CD14-positive monocyte (primary cell): Measurements from ENCODE around the gene FBH1. TPM values are rescaled to one million over a fixed set of nuclear protein-coding genes. Genes with fewer than 3 reads are reported as not detected.
A peak's percentile ranks its signal among the peaks of the same experiment; 100 is the strongest.
"Not testable (repeated sequence)": the region's sequence is repeated elsewhere in the genome, so short reads cannot be mapped to it uniquely, and the experiment has no call there.

Experiments used
- DNase-seq, 3 donors: peaks; one replicate each; pipeline ENCODE4 v3.0.0-alpha.2; 2011 to 2022
- H2AFZ ChIP-seq: 2 replicates; pipeline ENCODE4 v1.6.0; 2012; ENCODE audit warnings: mild to moderate bottlenecking, low read depth, low read length, inconsistent platforms; ENCODE audit not compliant: insufficient read depth, poor library complexity, severe bottlenecking
- H3K27ac ChIP-seq, 2 donors: 1 replicate in 1 of 2; 2 replicates in 1 of 2; pipeline ENCODE4 v1.5.1; 2012 to 2013; ENCODE audit warnings: low read length in 2 of 2, control low read depth in 1 of 2, inconsistent platforms in 1 of 2, low read depth in 1 of 2, mild to moderate bottlenecking in 1 of 2
- H3K27me3 ChIP-seq, 2 donors: one replicate each; pipeline versions ENCODE4 v1.6.0 to v1.6.1; 2011 to 2013; ENCODE audit warnings: low read length in 2 of 2; ENCODE audit not compliant: control insufficient read depth in 2 of 2, insufficient read depth in 2 of 2
- H3K36me3 ChIP-seq, 2 donors: replicated peaks in 1 of 2; 1 replicate in 1 of 2; 2 replicates in 1 of 2; pipeline versions ENCODE4 v1.5.1 to v1.6.1; 2012 to 2013; ENCODE audit warnings: low read length in 2 of 2, control low read depth in 1 of 2, inconsistent platforms in 1 of 2, mild to moderate bottlenecking in 1 of 2; ENCODE audit not compliant: insufficient read depth in 2 of 2, control insufficient read depth in 1 of 2
- H3K4me1 ChIP-seq, 2 donors: 1 replicate in 1 of 2; 2 replicates in 1 of 2; pipeline versions ENCODE4 v1.5.1 to v1.6.1; 2012 to 2013; ENCODE audit warnings: low read length in 2 of 2, control low read depth in 1 of 2, inconsistent platforms in 1 of 2, mild to moderate bottlenecking in 1 of 2, moderate library complexity in 1 of 2; ENCODE audit not compliant: insufficient read depth in 2 of 2, control insufficient read depth in 1 of 2
- H3K4me2 ChIP-seq: replicated peaks from 2 replicates; pipeline ENCODE3; 2012; ENCODE audit warnings: low read length, moderate library complexity, mild to moderate bottlenecking; ENCODE audit not compliant: poor library complexity, severe bottlenecking; ENCODE audit errors: extremely low read depth
- H3K4me3 ChIP-seq, 3 experiments: fragments of 200-600 bp in 1 of 3; sonication (generic) in 1 of 3; replicated peaks in 1 of 3; 1 replicate in 2 of 3; 2 replicates in 1 of 3; pipeline ENCODE4 v1.5.1; 2011 to 2013; ENCODE audit warnings: low read length in 3 of 3, mild to moderate bottlenecking in 3 of 3, control low read depth in 2 of 3, low read depth in 2 of 3, inconsistent platforms in 1 of 3, moderate library complexity in 1 of 3
- H3K79me2 ChIP-seq: 2 replicates; pipeline ENCODE4 v1.6.0; 2012; ENCODE audit warnings: mild to moderate bottlenecking, control low read depth, inconsistent platforms, low read length, moderate library complexity; ENCODE audit not compliant: insufficient read depth
- H3K9ac ChIP-seq: 2 replicates; pipeline ENCODE4 v1.6.0; 2017; ENCODE audit warnings: low read length, mild to moderate bottlenecking; ENCODE audit not compliant: insufficient read depth, poor library complexity, severe bottlenecking
- H3K9me3 ChIP-seq, 2 donors: replicated peaks in 1 of 2; 1 replicate in 1 of 2; 2 replicates in 1 of 2; pipeline versions ENCODE4 v1.5.1 to v1.6.1; 2012 to 2013; ENCODE audit warnings: low read length in 2 of 2, control low read depth in 1 of 2; ENCODE audit not compliant: control insufficient read depth in 1 of 2, insufficient read depth in 1 of 2
- H4K20me1 ChIP-seq: 2 replicates; pipeline ENCODE4 v1.6.0; 2012; ENCODE audit warnings: mild to moderate bottlenecking, low read length, control low read depth, moderate library complexity; ENCODE audit not compliant: insufficient read depth
- H3K27ac Mint-ChIP-seq, 7 donors: one replicate each; pipeline ENCODE4 v1.8.0; 2020; ENCODE audit warnings: mild to moderate bottlenecking in 7 of 7, mixed read lengths in 7 of 7, moderate library complexity in 6 of 7, inconsistent platforms in 2 of 7
- H3K27me3 Mint-ChIP-seq, 3 donors: one replicate each; pipeline ENCODE4 v1.8.0; 2021 to 2022; ENCODE audit warnings: low read depth in 3 of 3, mild to moderate bottlenecking in 3 of 3, mixed read lengths in 3 of 3, moderate library complexity in 3 of 3, inconsistent platforms in 1 of 3
- H3K36me3 Mint-ChIP-seq, 2 donors: one replicate each; pipeline ENCODE4 v1.8.0; 2020; ENCODE audit warnings: mixed read lengths in 2 of 2, inconsistent platforms in 1 of 2, mild to moderate bottlenecking in 1 of 2
- H3K4me1 Mint-ChIP-seq: one replicate; pipeline ENCODE4 v1.8.0; 2020; ENCODE audit warnings: mild to moderate bottlenecking, mixed read lengths
- H3K4me3 Mint-ChIP-seq, 2 donors: one replicate each; pipeline ENCODE4 v1.8.0; 2020; ENCODE audit warnings: mild to moderate bottlenecking in 2 of 2, mixed read lengths in 2 of 2, moderate library complexity in 1 of 2
- H3K9me3 Mint-ChIP-seq, 7 donors: one replicate each; pipeline ENCODE4 v1.8.0; 2020 to 2022; ENCODE audit warnings: mixed read lengths in 7 of 7, mild to moderate bottlenecking in 6 of 7, moderate library complexity in 6 of 7, inconsistent platforms in 2 of 7
- WGBS: methylation state at CpG from one replicate; pipeline ENCODE4 v1.1.5; 2013; ENCODE audit warnings: missing lambda C conversion rate; ENCODE audit not compliant: insufficient coverage; 5-methylcytosine and 5-hydroxymethylcytosine counted together
- intact Hi-C, 2 donors: fragments of 100-400 bp; cut with micrococcal nuclease; formaldehyde crosslinking; loops; one replicate each; pipeline versions ENCODE4 v1.15.0 to v1.15.1; 2023
- polyA plus RNA-seq, 3 donors: library from polyadenylated mRNA; depleted of rRNA in 1 of 3; unstranded in 2 of 3; stranded (reverse) in 1 of 3; fragments of 300-500 nt in 2 of 3; fragments of >200 nt in 1 of 3; fragmentation: Illumina TruSeq in 2 of 3; gene quantifications; 1 replicate in 2 of 3; 2 replicates in 1 of 3; pipeline ENCODE4 v1.2.3, GENCODE V29; 2012 to 2021
- TF ChIP-seq, protein P1 (sequence below): fragments of 200-600 bp; IDR thresholded peaks from one replicate; pipeline ENCODE4 v1.8.0; 2022; ENCODE audit warnings: antibody characterized with exemption, mild to moderate bottlenecking

FBH1 gene
- polyA plus RNA-seq, 3 donors, result 33.9 to 73.3 (median 48.3) TPM

DNA sequence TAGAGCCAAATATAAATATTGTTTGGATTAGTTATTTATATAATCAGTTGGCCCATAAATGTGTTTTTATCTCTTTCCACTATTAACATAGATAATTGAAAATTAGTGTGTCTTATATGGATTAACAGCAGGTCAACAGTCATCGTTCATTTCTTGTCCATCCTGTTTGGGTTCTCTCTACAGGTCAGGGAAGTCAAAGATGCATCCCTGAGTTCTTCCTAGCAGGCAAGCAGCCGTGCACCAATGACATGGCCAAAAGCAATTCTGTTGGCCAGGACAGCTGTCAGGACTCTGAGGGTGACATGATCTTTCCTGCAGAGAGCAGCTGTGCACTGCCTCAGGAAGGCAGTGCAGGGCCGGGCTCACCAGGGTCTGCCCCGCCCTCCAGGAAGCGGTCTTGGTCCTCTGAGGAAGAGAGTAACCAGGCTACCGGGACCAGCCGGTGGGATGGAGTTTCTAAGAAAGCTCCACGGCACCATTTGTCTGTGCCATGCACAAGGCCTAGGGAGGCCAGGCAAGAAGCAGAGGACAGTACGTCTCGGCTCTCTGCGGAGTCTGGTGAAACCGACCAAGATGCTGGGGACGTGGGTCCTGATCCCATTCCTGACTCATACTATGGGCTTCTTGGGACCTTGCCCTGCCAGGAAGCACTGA is 15.9 kb downstream of the FBH1 start:
- Histone ChIP-seq H3K36me3 (peaks cover 41 to 70% of the 10 kb centered on the region in 2 donors), H3K27me3 (no peaks in the 10 kb centered on the region), H3K9ac (no peak overlapping the region), H3K4me2 (no peak overlapping the region), H3K9me3 (no peaks in the 10 kb centered on the region), H3K4me3 (no peak overlapping the region), H3K79me2 (peaks cover 4% of the 10 kb centered on the region), H4K20me1 (peaks cover 19% of the 10 kb centered on the region), H2AFZ (no peak overlapping the region), H3K27ac (no peak overlapping the region), H3K4me1 (no peaks in the 10 kb centered on the region)
- Mint-ChIP-seq H3K27me3 (peaks cover 0 to 2% (median 0%) of the 10 kb centered on the region in 3 donors), H3K4me3 (no peak overlapping the region), H3K9me3 (peaks cover 0 to 3% (median 0%) of the 10 kb centered on the region in 7 donors), H3K36me3 (peaks cover 64 to 70% of the 10 kb centered on the region in 2 donors), H3K4me1 (no peaks in the 10 kb centered on the region), H3K27ac (peak overlapping the region in 1 of 7 donors; percentile 65)
- WGBS, result 96% methylated on average over 12 of the region's 13 CpGs
- intact Hi-C loops, result no loop called here
- no peak for DNase-seq
- TF ChIP-seq, protein P1, sequence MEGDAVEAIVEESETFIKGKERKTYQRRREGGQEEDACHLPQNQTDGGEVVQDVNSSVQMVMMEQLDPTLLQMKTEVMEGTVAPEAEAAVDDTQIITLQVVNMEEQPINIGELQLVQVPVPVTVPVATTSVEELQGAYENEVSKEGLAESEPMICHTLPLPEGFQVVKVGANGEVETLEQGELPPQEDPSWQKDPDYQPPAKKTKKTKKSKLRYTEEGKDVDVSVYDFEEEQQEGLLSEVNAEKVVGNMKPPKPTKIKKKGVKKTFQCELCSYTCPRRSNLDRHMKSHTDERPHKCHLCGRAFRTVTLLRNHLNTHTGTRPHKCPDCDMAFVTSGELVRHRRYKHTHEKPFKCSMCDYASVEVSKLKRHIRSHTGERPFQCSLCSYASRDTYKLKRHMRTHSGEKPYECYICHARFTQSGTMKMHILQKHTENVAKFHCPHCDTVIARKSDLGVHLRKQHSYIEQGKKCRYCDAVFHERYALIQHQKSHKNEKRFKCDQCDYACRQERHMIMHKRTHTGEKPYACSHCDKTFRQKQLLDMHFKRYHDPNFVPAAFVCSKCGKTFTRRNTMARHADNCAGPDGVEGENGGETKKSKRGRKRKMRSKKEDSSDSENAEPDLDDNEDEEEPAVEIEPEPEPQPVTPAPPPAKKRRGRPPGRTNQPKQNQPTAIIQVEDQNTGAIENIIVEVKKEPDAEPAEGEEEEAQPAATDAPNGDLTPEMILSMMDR, result no peak

DNA sequence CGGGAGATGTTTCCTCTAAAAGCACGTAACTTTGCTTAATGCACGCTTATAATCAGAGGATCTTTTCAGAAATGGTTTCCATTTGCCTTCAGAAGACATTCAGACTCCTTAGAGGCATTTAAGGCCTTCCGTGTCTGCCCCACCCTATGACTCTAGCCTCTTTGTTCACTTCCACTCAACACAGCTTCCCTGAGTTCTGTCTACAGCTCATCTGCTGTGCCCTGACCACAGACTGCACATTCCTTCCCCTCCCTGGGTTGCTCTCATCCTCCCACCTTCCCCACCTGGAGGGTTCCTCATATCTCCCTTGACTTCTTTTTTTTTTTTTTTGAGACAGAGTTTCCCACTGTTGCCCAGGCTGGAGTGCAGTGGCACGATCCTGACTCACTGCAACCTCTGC is 16.6 kb downstream of the FBH1 start:
- peaks cover 47 to 77% of the 10 kb centered on the region in 2 donors for H3K36me3 ChIP-seq

GRCh38 chr10:5908676-5909075 is 18.6 kb downstream of the FBH1 start:
- DNase-seq, H2AFZ ChIP-seq, H3K4me2 ChIP-seq, H3K4me1 ChIP-seq, H3K27me3 ChIP-seq, H3K4me3 ChIP-seq, H3K79me2 ChIP-seq, H3K4me1 Mint-ChIP-seq, H3K4me3 Mint-ChIP-seq, intact Hi-C loops, H4K20me1 ChIP-seq, H3K27me3 Mint-ChIP-seq, H3K27ac ChIP-seq, H3K9ac ChIP-seq, H3K9me3 ChIP-seq, H3K9me3 Mint-ChIP-seq: not testable (repeated sequence)
- peaks cover 65 to 86% of the 10 kb centered on the region in 2 donors for H3K36me3 ChIP-seq
- WGBS, result 100% methylated on average over 7 of the region's 7 CpGs
- Mint-ChIP-seq H3K27ac (peak overlapping the region in 1 of 7 donors; percentile 52), H3K36me3 (peaks cover 72 to 81% of the 10 kb centered on the region in 2 donors)

More for the DNA sequence above, 16.6 kb downstream of the FBH1 start:
- TF ChIP-seq, protein P1, result no peak
- no peaks in the 10 kb centered on the region for H3K27me3 ChIP-seq
- no peak overlapping the region for H3K27ac ChIP-seq
- Mint-ChIP-seq H3K36me3 (peaks cover 69 to 77% of the 10 kb centered on the region in 2 donors), H3K4me1 (no peaks in the 10 kb centered on the region), H3K27ac (peak overlapping the region in 2 of 7 donors; percentile 1 to 65), H3K27me3 (peaks cover 0 to 2% (median 0%) of the 10 kb centered on the region in 3 donors), H3K4me3 (no peak overlapping the region), H3K9me3 (peaks cover 0 to 3% (median 0%) of the 10 kb centered on the region in 7 donors)
- H3K9ac ChIP-seq, result no peak overlapping the region
- intact Hi-C loops, result no loop called here
- DNase-seq, result no peak
- H2AFZ ChIP-seq, result no peak overlapping the region
- WGBS, result 100% methylated on average over 1 of the region's 5 CpGs
- H3K4me3 ChIP-seq, result no peak overlapping the region
- H3K4me1 ChIP-seq, result no peaks in the 10 kb centered on the region
- no peak overlapping the region for H3K4me2 ChIP-seq
- H4K20me1 ChIP-seq, result peaks cover 15% of the 10 kb centered on the region
- no peaks in the 10 kb centered on the region for H3K9me3 ChIP-seq
- peaks cover 4% of the 10 kb centered on the region for H3K79me2 ChIP-seq
